HepG2 (cell line): ENCODE data around the gene STOML1. TPM values are rescaled to one million over a fixed set of nuclear protein-coding genes. Genes with fewer than 3 reads are reported as not detected.
A peak's percentile ranks its signal among the peaks of the same experiment; 100 is the strongest.

Experiments
- AKAP8 ChIP-seq: sonication (generic); formaldehyde crosslinking; IDR thresholded peaks from 2 replicates; pipeline ENCODE4 v1.5.1; 2020; ENCODE audit warnings: mild to moderate bottlenecking, missing genetic modification reagents
- EHMT2 ChIP-seq: fragments of 200-600 bp; sonication (generic); IDR thresholded peaks from 2 replicates; pipeline ENCODE4 v1.7.0; 2017; ENCODE audit warnings: antibody characterized with exemption, low read depth, low read length, borderline replicate concordance
- FOXA3 ChIP-seq: IDR thresholded peaks from 2 replicates; pipeline ENCODE4 v1.6.1; 2016; ENCODE audit warnings: missing genetic modification reagents, missing compliant biosample characterization
- FOXJ3 ChIP-seq: sonication (generic); formaldehyde crosslinking; IDR thresholded peaks from 2 replicates; pipeline ENCODE4 v1.4.0; 2020; ENCODE audit warnings: missing genetic modification reagents, mild to moderate bottlenecking, borderline replicate concordance
- HDAC6 ChIP-seq: fragments of 200-600 bp; sonication (generic); IDR thresholded peaks from 2 replicates; pipeline ENCODE4 v1.7.0; 2017; ENCODE audit warnings: mild to moderate bottlenecking, antibody characterized with exemption, low read length, low read depth
- IRX3 ChIP-seq: sonication (generic); formaldehyde crosslinking; IDR thresholded peaks from 2 replicates; pipeline ENCODE4 v1.8.1; 2023; ENCODE audit warnings: mild to moderate bottlenecking, low read depth, missing genetic modification reagents, borderline replicate concordance
- ISX ChIP-seq: sonication (generic); formaldehyde crosslinking; conservative IDR thresholded peaks from 2 replicates; pipeline ENCODE4 v1.5.0; 2020; ENCODE audit warnings: missing genetic modification reagents
- KDM3A ChIP-seq: IDR thresholded peaks from 2 replicates; pipeline ENCODE4 v1.6.1; 2018; ENCODE audit warnings: low read depth, missing compliant biosample characterization
- KLF12 ChIP-seq: sonication (generic); formaldehyde crosslinking; IDR thresholded peaks from 2 replicates; pipeline ENCODE4 v1.4.0; 2020; ENCODE audit warnings: missing genetic modification reagents, borderline replicate concordance
- KLF9 ChIP-seq: IDR thresholded peaks from 2 replicates; pipeline ENCODE4 v1.6.1; 2016; ENCODE audit warnings: low read depth
- LCORL ChIP-seq, 2 experiments: fragments of 450-650 bp in 1 of 2; sonication (generic) in 1 of 2; formaldehyde crosslinking in 1 of 2; IDR thresholded peaks; 2 replicates each; pipeline versions ENCODE4 v1.5.0 to v1.6.1; 2017 to 2020; ENCODE audit warnings: antibody characterized with exemption in 1 of 2, missing genetic modification reagents in 1 of 2
- MTA3 ChIP-seq: sonication (generic); formaldehyde crosslinking; IDR thresholded peaks from 2 replicates; pipeline ENCODE4 v1.4.0; 2020; ENCODE audit warnings: missing genetic modification reagents
- PHF8 ChIP-seq: sonication (generic); formaldehyde crosslinking; IDR thresholded peaks from 2 replicates; pipeline ENCODE4 v1.5.0; 2020; ENCODE audit warnings: missing genetic modification reagents
- ZBTB3 ChIP-seq: sonication (generic); formaldehyde crosslinking; IDR thresholded peaks from 2 replicates; pipeline ENCODE4 v1.4.0; 2020; ENCODE audit warnings: low read depth, mild to moderate bottlenecking, moderate library complexity, missing genetic modification reagents, borderline replicate concordance
- ZNF317 ChIP-seq: sonication (generic); formaldehyde crosslinking; IDR thresholded peaks from 2 replicates; pipeline ENCODE4 v1.5.0; 2020; ENCODE audit warnings: mild to moderate bottlenecking, missing genetic modification reagents
- ZNF343 ChIP-seq: sonication (generic); formaldehyde crosslinking; IDR thresholded peaks from 2 replicates; pipeline ENCODE4 v1.4.0; 2020; ENCODE audit warnings: mild to moderate bottlenecking, missing genetic modification reagents
- ZNF547 ChIP-seq: sonication (generic); formaldehyde crosslinking; IDR thresholded peaks from 2 replicates; pipeline ENCODE4 v1.5.1; 2020; ENCODE audit warnings: mild to moderate bottlenecking, missing genetic modification reagents
- ZNF567 ChIP-seq: sonication (generic); formaldehyde crosslinking; IDR thresholded peaks from 2 replicates; pipeline ENCODE4 v1.8.1; 2023; ENCODE audit warnings: mild to moderate bottlenecking, missing genetic modification reagents, borderline replicate concordance
- polyA plus RNA-seq, 8 experiments: library from polyadenylated mRNA; depleted of rRNA in 3 of 8; stranded (reverse) in 7 of 8; unstranded in 1 of 8; fragments of >200 nt; fragmentation: Illumina TruSeq in 4 of 8; extraction: Trizol in 4 of 8; gene quantifications; 2 replicates each; pipeline versions ENCODE4 v1.2.1 to v1.2.3, GENCODE V29; 2011 to 2016; ENCODE audit warnings: low read depth in 4 of 8, missing spikeins in 1 of 8, mixed read lengths in 1 of 8; ENCODE audit not compliant: insufficient read depth in 1 of 8
- total RNA-seq, 5 experiments: library from RNA; depleted of rRNA; stranded (reverse); fragments of >200 nt; fragmentation: Illumina TruSeq; extraction: Trizol; gene quantifications; 2 replicates each; pipeline ENCODE4 v1.2.3, GENCODE V29; 2016; ENCODE audit warnings: low read depth in 1 of 5
- TF ChIP-seq, protein P1 (sequence below), 2 experiments: sonication (generic) in 1 of 2; formaldehyde crosslinking in 1 of 2; IDR thresholded peaks; 2 replicates each; pipeline versions ENCODE4 v1.4.0 to v1.6.1; 2018 to 2020; ENCODE audit warnings: missing genetic modification reagents in 2 of 2, borderline replicate concordance in 1 of 2, low read depth in 1 of 2, mild to moderate bottlenecking in 1 of 2, missing biosample characterization in 1 of 2
- TF ChIP-seq, protein P2 (sequence below): sonication (generic); formaldehyde crosslinking; IDR thresholded peaks from 2 replicates; pipeline ENCODE4 v1.4.0; 2020; ENCODE audit warnings: missing genetic modification reagents
- TF ChIP-seq, protein P3 (sequence below): sonication (generic); formaldehyde crosslinking; IDR thresholded peaks from 2 replicates; pipeline ENCODE4 v1.5.0; 2020; ENCODE audit warnings: missing genetic modification reagents
- TF ChIP-seq, protein P4 (sequence below): sonication (generic); formaldehyde crosslinking; IDR thresholded peaks from 2 replicates; pipeline ENCODE4 v1.9.0; 2021; ENCODE audit warnings: missing genetic modification reagents, borderline replicate concordance
- TF ChIP-seq, protein P5 (sequence below): IDR thresholded peaks from 2 replicates; pipeline ENCODE4 v1.6.1; 2018; ENCODE audit warnings: missing genetic modification reagents

Gene STOML1
- total and polyA plus RNA-seq, 2 of the 13 experiments (the other 11 are each of a cell fraction or from before 2014, with no cell fraction given): 3.5 to 3.7 TPM

DNA sequence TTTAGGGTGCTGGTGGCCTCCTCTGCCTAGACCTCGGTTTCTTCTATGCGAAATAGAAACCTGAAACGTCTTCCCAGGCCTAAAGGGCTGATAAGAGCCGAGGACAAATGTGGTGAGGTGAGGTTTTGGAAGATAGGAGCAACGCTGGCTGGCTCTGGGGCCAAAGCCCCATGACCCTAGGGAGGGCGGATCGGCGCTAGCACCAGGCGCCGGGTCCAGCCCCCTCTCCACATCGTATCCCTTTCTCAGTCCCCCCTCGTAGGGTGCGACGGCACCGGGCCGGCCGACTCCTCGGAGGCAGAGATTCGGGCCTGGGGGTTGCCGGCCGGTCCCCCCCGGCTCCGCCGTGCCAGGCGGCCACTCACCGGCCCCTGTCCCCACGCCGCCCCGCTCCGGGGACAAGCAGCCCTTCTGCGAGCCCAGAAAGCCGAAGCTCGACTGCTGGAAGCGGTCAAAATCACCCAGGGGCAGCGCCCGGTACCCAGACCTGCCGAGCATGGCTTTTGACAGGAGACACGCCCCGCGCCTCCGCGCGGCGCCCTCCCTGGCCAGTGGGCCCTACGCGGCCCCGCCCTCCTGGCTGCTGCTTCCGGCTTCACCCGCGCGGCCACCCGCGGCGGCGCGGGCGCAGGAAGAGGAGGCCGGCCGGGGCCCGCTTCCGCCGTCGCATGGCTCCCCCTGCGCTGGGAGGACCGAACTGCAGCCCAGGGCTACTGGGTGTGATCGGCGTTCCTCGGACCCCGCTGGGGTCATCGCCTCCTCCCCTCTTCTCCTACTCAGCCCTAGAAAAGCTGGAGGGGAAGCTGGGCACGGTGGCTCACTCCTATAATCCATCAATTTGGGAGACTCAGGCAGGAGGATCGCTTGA is at the start of gene STOML1 (continued):
- TF ChIP-seq MTA3 (no peak), KLF12 (CRISPR knock-in tag) (peak; percentile 88; the same call in 1 of the 2 replicates), ZBTB3 (no peak), KDM3A (peak; percentile 77), FOXJ3 (CRISPR knock-in tag) (no peak), KLF9 (CRISPR knock-in tag) (peak; percentile 81; the same call in 1 of the 2 replicates), ZNF317 (CRISPR knock-in tag) (no peak), ZNF343 (CRISPR knock-in tag) (no peak), EHMT2 (no peak), FOXA3 (CRISPR knock-in tag) (peak; percentile 50; the same call in 1 of the 2 replicates), ISX (no peak), PHF8 (CRISPR knock-in tag) (peak; percentile 64), LCORL (IDR thresholded peaks at IDR 0.05) (no peak), LCORL (CRISPR knock-in tag; IDR thresholded peaks at IDR 0.05) (no peak), HDAC6 (no peak), AKAP8 (CRISPR knock-in tag) (no peak), ZNF567 (no peak), ZNF547 (CRISPR knock-in tag) (0 out of 2 replicates have a peak, but pooled peaks have one; percentile 22), IRX3 (CRISPR knock-in tag) (no peak)
- TF ChIP-seq, protein P1, sequence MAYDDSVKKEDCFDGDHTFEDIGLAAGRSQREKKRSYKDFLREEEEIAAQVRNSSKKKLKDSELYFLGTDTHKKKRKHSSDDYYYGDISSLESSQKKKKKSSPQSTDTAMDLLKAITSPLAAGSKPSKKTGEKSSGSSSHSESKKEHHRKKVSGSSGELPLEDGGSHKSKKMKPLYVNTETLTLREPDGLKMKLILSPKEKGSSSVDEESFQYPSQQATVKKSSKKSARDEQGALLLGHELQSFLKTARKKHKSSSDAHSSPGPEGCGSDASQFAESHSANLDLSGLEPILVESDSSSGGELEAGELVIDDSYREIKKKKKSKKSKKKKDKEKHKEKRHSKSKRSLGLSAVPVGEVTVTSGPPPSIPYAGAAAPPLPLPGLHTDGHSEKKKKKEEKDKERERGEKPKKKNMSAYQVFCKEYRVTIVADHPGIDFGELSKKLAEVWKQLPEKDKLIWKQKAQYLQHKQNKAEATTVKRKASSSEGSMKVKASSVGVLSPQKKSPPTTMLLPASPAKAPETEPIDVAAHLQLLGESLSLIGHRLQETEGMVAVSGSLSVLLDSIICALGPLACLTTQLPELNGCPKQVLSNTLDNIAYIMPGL (CRISPR knock-in tag; IDR thresholded peaks at IDR 0.05; ENCODE audit: borderline replicate concordance in 1 of 2, low read depth in 1 of 2): peak; percentile 78 to 86; a peak in 3 of 4 replicates
- TF ChIP-seq, protein P2, sequence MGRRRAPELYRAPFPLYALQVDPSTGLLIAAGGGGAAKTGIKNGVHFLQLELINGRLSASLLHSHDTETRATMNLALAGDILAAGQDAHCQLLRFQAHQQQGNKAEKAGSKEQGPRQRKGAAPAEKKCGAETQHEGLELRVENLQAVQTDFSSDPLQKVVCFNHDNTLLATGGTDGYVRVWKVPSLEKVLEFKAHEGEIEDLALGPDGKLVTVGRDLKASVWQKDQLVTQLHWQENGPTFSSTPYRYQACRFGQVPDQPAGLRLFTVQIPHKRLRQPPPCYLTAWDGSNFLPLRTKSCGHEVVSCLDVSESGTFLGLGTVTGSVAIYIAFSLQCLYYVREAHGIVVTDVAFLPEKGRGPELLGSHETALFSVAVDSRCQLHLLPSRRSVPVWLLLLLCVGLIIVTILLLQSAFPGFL (CRISPR knock-in tag): no peak
- TF ChIP-seq, protein P3, sequence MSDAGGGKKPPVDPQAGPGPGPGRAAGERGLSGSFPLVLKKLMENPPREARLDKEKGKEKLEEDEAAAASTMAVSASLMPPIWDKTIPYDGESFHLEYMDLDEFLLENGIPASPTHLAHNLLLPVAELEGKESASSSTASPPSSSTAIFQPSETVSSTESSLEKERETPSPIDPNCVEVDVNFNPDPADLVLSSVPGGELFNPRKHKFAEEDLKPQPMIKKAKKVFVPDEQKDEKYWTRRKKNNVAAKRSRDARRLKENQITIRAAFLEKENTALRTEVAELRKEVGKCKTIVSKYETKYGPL (CRISPR knock-in tag): no peak
- TF ChIP-seq, protein P4, sequence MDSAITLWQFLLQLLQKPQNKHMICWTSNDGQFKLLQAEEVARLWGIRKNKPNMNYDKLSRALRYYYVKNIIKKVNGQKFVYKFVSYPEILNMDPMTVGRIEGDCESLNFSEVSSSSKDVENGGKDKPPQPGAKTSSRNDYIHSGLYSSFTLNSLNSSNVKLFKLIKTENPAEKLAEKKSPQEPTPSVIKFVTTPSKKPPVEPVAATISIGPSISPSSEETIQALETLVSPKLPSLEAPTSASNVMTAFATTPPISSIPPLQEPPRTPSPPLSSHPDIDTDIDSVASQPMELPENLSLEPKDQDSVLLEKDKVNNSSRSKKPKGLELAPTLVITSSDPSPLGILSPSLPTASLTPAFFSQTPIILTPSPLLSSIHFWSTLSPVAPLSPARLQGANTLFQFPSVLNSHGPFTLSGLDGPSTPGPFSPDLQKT: no peak
- TF ChIP-seq, protein P5, sequence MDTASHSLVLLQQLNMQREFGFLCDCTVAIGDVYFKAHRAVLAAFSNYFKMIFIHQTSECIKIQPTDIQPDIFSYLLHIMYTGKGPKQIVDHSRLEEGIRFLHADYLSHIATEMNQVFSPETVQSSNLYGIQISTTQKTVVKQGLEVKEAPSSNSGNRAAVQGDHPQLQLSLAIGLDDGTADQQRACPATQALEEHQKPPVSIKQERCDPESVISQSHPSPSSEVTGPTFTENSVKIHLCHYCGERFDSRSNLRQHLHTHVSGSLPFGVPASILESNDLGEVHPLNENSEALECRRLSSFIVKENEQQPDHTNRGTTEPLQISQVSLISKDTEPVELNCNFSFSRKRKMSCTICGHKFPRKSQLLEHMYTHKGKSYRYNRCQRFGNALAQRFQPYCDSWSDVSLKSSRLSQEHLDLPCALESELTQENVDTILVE: peak; percentile 74; the same call in 1 of the 2 replicates
